Smooth muscle cell (in vitro differentiated cells): Measurements from ENCODE around the gene GID4. TPM values are rescaled to one million over a fixed set of nuclear protein-coding genes. Genes with fewer than 3 reads are reported as not detected.

Experiments
- DNase-seq: peaks from one replicate; lab custom pipeline; 2025; ENCODE audit not compliant: unreplicated experiment; lab: John Stamatoyannopoulos, UW
- H2AFZ ChIP-seq: fragments of 200-600 bp; sonication (generic); 2 replicates; pipeline ENCODE4 v1.6.0; 2016; ENCODE audit warnings: antibody characterized with exemption, low read depth, mild to moderate bottlenecking
- H3F3A ChIP-seq: fragments of 200-600 bp; sonication (generic); 2 replicates; pipeline ENCODE4 v1.6.0; 2017; ENCODE audit warnings: antibody characterized with exemption, low read depth
- H3K27ac ChIP-seq: fragments of 200-600 bp; sonication (generic); 2 replicates; pipeline ENCODE4 v1.5.1; 2016; ENCODE audit warnings: low read depth, mild to moderate bottlenecking
- H3K27me3 ChIP-seq: fragments of 200-600 bp; sonication (generic); 2 replicates; pipeline ENCODE4 v1.6.1; 2016; ENCODE audit warnings: low read depth, mild to moderate bottlenecking
- H3K36me3 ChIP-seq: fragments of 200-600 bp; sonication (generic); 2 replicates; pipeline ENCODE4 v1.5.1; 2016; ENCODE audit warnings: low read depth
- H3K4me1 ChIP-seq: fragments of 200-600 bp; sonication (generic); 2 replicates; pipeline ENCODE4 v1.5.1; 2016; ENCODE audit warnings: low read depth
- H3K4me2 ChIP-seq: fragments of 200-600 bp; sonication (generic); 2 replicates; pipeline ENCODE4 v1.6.0; 2016; ENCODE audit warnings: mild to moderate bottlenecking
- H3K4me3 ChIP-seq: fragments of 200-600 bp; sonication (generic); 2 replicates; pipeline ENCODE4 v1.5.1; 2016; ENCODE audit warnings: mild to moderate bottlenecking
- H3K79me2 ChIP-seq: fragments of 200-600 bp; sonication (generic); 2 replicates; pipeline ENCODE4 v1.6.0; 2016; ENCODE audit warnings: low read depth, mild to moderate bottlenecking
- H3K9ac ChIP-seq: fragments of 200-600 bp; sonication (generic); 2 replicates; pipeline ENCODE4 v1.6.0; 2016; ENCODE audit warnings: low read depth
- H3K9me3 ChIP-seq: fragments of 200-600 bp; sonication (generic); replicated peaks from 2 replicates; pipeline ENCODE4 v1.5.1; 2016; ENCODE audit warnings: low read depth
- H4K20me1 ChIP-seq: fragments of 200-600 bp; sonication (generic); 2 replicates; pipeline ENCODE4 v1.6.0; 2016; ENCODE audit warnings: low read depth
- CTCF ChIP-seq: fragments of 200-600 bp; sonication (generic); IDR thresholded peaks from 2 replicates; pipeline ENCODE4 v1.5.1; 2017; ENCODE audit warnings: borderline replicate concordance, mild to moderate bottlenecking, antibody characterized with exemption; ENCODE audit not compliant: insufficient read depth, poor library complexity, severe bottlenecking
- WGBS: methylation state at CpG from one replicate; pipeline ENCODE4 v1.1.7; 2016; ENCODE audit warnings: low lambda C conversion rate; 5-methylcytosine and 5-hydroxymethylcytosine counted together
- polyA plus RNA-seq: library from polyadenylated mRNA; unstranded; fragments of >200 nt; fragmentation: Nextera tagmentation; extraction: Ambion mirVana; gene quantifications from 2 replicates; pipeline ENCODE4 v1.2.1, GENCODE V29; 2016
- total RNA-seq: library from RNA; depleted of rRNA; stranded (reverse); fragments of >200 nt; gene quantifications from 2 replicates; pipeline ENCODE4 v1.2.3, GENCODE V29; 2014

The GID4 gene
- total and polyA plus RNA-seq, 2 experiments from 2014 or later: 6.1 to 7.7 TPM

- Histone ChIP-seq H3K79me2 (no peaks in the 10 kb centered on the region), H2AFZ (no peak overlapping the region), H3F3A (no peaks in the 10 kb centered on the region), H4K20me1 (no peaks in the 10 kb centered on the region), H3K27me3 (no peaks in the 10 kb centered on the region), H3K9me3 (no peaks in the 10 kb centered on the region), H3K4me3 (no peak overlapping the region), H3K4me1 (no peaks in the 10 kb centered on the region), H3K36me3 (no peaks in the 10 kb centered on the region), H3K4me2 (no peak overlapping the region), H3K27ac (no peak overlapping the region), H3K9ac (no peak overlapping the region)
- DNase-seq: no peak
- no peak for TF ChIP-seq CTCF
- WGBS: 100% methylated on average over 2 of the region's 2 CpGs
These were observed 24.8 kb downstream of the GID4 start for GRCh38 chr17:18064053-18064452.

- Histone ChIP-seq H3K4me1 (peaks cover under 1% of the 10 kb centered on the region), H3K9me3 (no peaks in the 10 kb centered on the region), H3K9ac (no peak overlapping the region), H3K4me3 (no peak overlapping the region), H3K79me2 (no peaks in the 10 kb centered on the region), H3K27me3 (no peaks in the 10 kb centered on the region), H3K36me3 (no peaks in the 10 kb centered on the region), H4K20me1 (no peaks in the 10 kb centered on the region), H3K4me2 (no peak overlapping the region), H2AFZ (no peak overlapping the region), H3F3A (no peaks in the 10 kb centered on the region), H3K27ac (no peak overlapping the region)
- no peak for DNase-seq
- TF ChIP-seq CTCF: no peak
- 97% methylated on average over 11 of the region's 11 CpGs for WGBS
These were observed 26.3 kb downstream of the GID4 start for GRCh38 chr17:18065546-18065945.

- Histone ChIP-seq H3K27ac (no peak overlapping the region), H3K9me3 (no peaks in the 10 kb centered on the region), H3F3A (no peaks in the 10 kb centered on the region), H3K4me2 (no peak overlapping the region), H3K4me3 (no peak overlapping the region), H3K36me3 (no peaks in the 10 kb centered on the region), H3K79me2 (no peaks in the 10 kb centered on the region), H3K27me3 (no peaks in the 10 kb centered on the region), H3K4me1 (peaks cover 8% of the 10 kb centered on the region), H3K9ac (no peak overlapping the region), H2AFZ (no peak overlapping the region), H4K20me1 (no peaks in the 10 kb centered on the region)
- no peak for TF ChIP-seq CTCF
- 92% methylated on average over 4 of the region's 4 CpGs for WGBS
- no peak for DNase-seq
These were observed 27.7 kb downstream of the GID4 start for GRCh38 chr17:18066866-18067265.

GRCh38 chr17:18069101-18069500, 29.9 kb downstream of the GID4 start:
- no peaks in the 10 kb centered on the region for H3K36me3 ChIP-seq
- no peak for TF ChIP-seq CTCF
- H3K27me3 ChIP-seq: no peaks in the 10 kb centered on the region
- no peak overlapping the region for H2AFZ ChIP-seq
- H3K27ac ChIP-seq: no peak overlapping the region
- no peaks in the 10 kb centered on the region for H4K20me1 ChIP-seq
- H3K4me2 ChIP-seq: no peak overlapping the region
- H3K9ac ChIP-seq: no peak overlapping the region
- no peak for DNase-seq
- peaks cover 8% of the 10 kb centered on the region for H3K4me1 ChIP-seq
- no peaks in the 10 kb centered on the region for H3K9me3 ChIP-seq
- H3F3A ChIP-seq: no peaks in the 10 kb centered on the region
- no peaks in the 10 kb centered on the region for H3K79me2 ChIP-seq
- WGBS: 96% methylated on average over 2 of the region's 2 CpGs
- H3K4me3 ChIP-seq: no peak overlapping the region
